MM.1S (cell line): ENCODE results near the gene WEE2.

Experiments
- DNase-seq: peaks from one replicate; pipeline ENCODE4 v3.0.0-alpha.2; 2015
- H2AFZ ChIP-seq: fragments of 300-600 bp; sonication (generic); 2 replicates; pipeline ENCODE4 v1.6.0; 2016; ENCODE audit warnings: antibody characterized with exemption, low read length
- H3F3A ChIP-seq: fragments of 300-600 bp; sonication (generic); 2 replicates; pipeline ENCODE4 v1.6.1; 2016; ENCODE audit warnings: mild to moderate bottlenecking, antibody characterized with exemption, low read length, moderate library complexity, mixed read lengths; ENCODE audit not compliant: insufficient read depth
- H3K27ac ChIP-seq: fragments of 300-600 bp; sonication (generic); 2 replicates; pipeline ENCODE4 v1.5.1; 2016; ENCODE audit warnings: mild to moderate bottlenecking, low read length
- H3K27me3 ChIP-seq: fragments of 300-600 bp; sonication (generic); replicated peaks from 2 replicates; pipeline ENCODE4 v1.6.0; 2016; ENCODE audit warnings: low read length; ENCODE audit not compliant: insufficient read depth
- H3K36me3 ChIP-seq: fragments of 300-600 bp; sonication (generic); replicated peaks from 2 replicates; pipeline ENCODE4 v1.6.1; 2016; ENCODE audit warnings: mild to moderate bottlenecking, low read length, mixed read lengths; ENCODE audit not compliant: insufficient read depth
- H3K4me1 ChIP-seq: fragments of 300-600 bp; sonication (generic); 2 replicates; pipeline ENCODE4 v1.6.1; 2016; ENCODE audit warnings: low read length, mixed read lengths
- H3K4me2 ChIP-seq: fragments of 300-600 bp; sonication (generic); 2 replicates; pipeline ENCODE4 v1.6.0; 2016; ENCODE audit warnings: low read depth, low read length
- H3K4me3 ChIP-seq: fragments of 300-600 bp; sonication (generic); 2 replicates; pipeline ENCODE4 v1.5.1; 2016; ENCODE audit warnings: low read length, mixed read lengths
- H3K79me2 ChIP-seq: fragments of 300-600 bp; sonication (generic); 2 replicates; pipeline ENCODE4 v1.6.1; 2016; ENCODE audit warnings: mixed run types, low read length, mixed read lengths
- H3K9ac ChIP-seq: fragments of 300-600 bp; sonication (generic); 2 replicates; pipeline ENCODE4 v1.6.1; 2016; ENCODE audit warnings: low read length, mixed read lengths
- H3K9me2 ChIP-seq: fragments of 300-600 bp; sonication (generic); replicated peaks from 2 replicates; pipeline ENCODE4 v1.6.1; 2016; ENCODE audit warnings: mild to moderate bottlenecking, low read length, mixed read lengths; ENCODE audit not compliant: insufficient read depth
- H3K9me3 ChIP-seq: fragments of 300-600 bp; sonication (generic); replicated peaks from 2 replicates; pipeline ENCODE4 v1.6.1; 2016; ENCODE audit warnings: mild to moderate bottlenecking, low read length, mixed read lengths; ENCODE audit not compliant: insufficient read depth
- H4K20me1 ChIP-seq: fragments of 300-600 bp; sonication (generic); 2 replicates; pipeline ENCODE4 v1.6.1; 2016; ENCODE audit warnings: mild to moderate bottlenecking, low read length, moderate library complexity, mixed read lengths; ENCODE audit not compliant: insufficient read depth
- EZH2 ChIP-seq: fragments of 300-600 bp; sonication (generic); optimal IDR thresholded peaks from 2 replicates; pipeline ENCODE3; 2017; ENCODE audit warnings: low read depth, mild to moderate bottlenecking, antibody characterized with exemption, low read length, mixed read lengths
- EZH2phosphoT487 ChIP-seq: fragments of 300-600 bp; sonication (generic); IDR thresholded peaks from 2 replicates; pipeline ENCODE4 v1.6.1; 2018; ENCODE audit warnings: antibody characterized with exemption, low read length
- TF ChIP-seq, protein P1 (sequence below): fragments of 300-600 bp; sonication (generic); IDR thresholded peaks from 2 replicates; pipeline ENCODE4 v1.5.1; 2016; ENCODE audit warnings: antibody characterized with exemption, low read length, mixed read lengths

Gene WEE2

DNA sequence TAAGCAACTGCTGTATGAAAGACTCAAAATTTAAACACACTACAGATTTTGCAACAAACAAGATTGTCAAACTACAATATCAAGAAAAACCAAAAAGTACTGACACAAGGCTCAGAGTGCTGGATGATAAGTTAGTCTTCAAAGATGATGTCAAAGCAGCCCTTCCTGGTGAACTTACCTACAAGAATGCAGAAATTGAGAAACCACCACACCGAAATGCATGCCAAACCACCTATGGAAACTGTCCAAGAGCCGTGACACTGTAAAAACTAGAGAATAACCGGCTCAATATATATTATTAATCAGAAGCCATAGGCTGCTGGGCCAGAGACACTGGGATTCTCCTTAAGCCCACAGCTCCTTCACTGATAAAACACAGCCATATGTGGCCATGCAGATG, 31.5 kb upstream of the WEE2 start:
- no peaks in the 10 kb centered on the region for H3K4me1 ChIP-seq
- no peaks in the 10 kb centered on the region for H4K20me1 ChIP-seq
- no peaks in the 10 kb centered on the region for H3K9me2 ChIP-seq
- no peaks in the 10 kb centered on the region for H3K79me2 ChIP-seq
- no peaks in the 10 kb centered on the region for H3K36me3 ChIP-seq
- H3K9me3 ChIP-seq = no peaks in the 10 kb centered on the region
- DNase-seq = no peak
- H3K9ac ChIP-seq = no peak overlapping the region
- H3K27ac ChIP-seq = no peak overlapping the region
- H3K27me3 ChIP-seq = no peaks in the 10 kb centered on the region
- no peak overlapping the region for H2AFZ ChIP-seq
- no peak overlapping the region for H3K4me2 ChIP-seq
- H3K4me3 ChIP-seq = no peak overlapping the region
- no peaks in the 10 kb centered on the region for H3F3A ChIP-seq
- TF ChIP-seq, protein P1, sequence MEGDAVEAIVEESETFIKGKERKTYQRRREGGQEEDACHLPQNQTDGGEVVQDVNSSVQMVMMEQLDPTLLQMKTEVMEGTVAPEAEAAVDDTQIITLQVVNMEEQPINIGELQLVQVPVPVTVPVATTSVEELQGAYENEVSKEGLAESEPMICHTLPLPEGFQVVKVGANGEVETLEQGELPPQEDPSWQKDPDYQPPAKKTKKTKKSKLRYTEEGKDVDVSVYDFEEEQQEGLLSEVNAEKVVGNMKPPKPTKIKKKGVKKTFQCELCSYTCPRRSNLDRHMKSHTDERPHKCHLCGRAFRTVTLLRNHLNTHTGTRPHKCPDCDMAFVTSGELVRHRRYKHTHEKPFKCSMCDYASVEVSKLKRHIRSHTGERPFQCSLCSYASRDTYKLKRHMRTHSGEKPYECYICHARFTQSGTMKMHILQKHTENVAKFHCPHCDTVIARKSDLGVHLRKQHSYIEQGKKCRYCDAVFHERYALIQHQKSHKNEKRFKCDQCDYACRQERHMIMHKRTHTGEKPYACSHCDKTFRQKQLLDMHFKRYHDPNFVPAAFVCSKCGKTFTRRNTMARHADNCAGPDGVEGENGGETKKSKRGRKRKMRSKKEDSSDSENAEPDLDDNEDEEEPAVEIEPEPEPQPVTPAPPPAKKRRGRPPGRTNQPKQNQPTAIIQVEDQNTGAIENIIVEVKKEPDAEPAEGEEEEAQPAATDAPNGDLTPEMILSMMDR = no peak
- no peak for TF ChIP-seq EZH2phosphoT487
- TF ChIP-seq EZH2 = no peak

DNA sequence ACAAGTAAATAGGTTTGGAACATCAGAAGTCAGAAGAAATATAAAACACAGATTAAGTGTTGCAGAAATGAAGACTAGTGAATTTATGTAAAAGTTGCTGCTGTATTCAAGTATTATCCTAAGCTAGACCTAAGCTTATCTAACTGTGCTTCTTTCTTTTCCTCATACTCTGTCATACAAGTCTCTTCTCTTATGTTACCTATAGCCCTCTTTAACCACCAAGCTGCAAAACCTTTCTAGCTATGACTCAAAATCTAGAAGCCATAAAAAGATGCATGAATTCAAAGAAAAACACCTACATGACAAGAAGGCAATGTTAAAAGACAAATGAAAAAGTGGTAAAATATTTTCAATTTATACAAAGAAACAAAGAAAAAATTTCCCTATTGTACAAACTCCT, 29.1 kb upstream of the WEE2 start:
- H3K4me2 ChIP-seq = no peak overlapping the region
- no peak overlapping the region for H3K4me3 ChIP-seq
- H3K4me1 ChIP-seq = no peaks in the 10 kb centered on the region
- no peak for DNase-seq
- no peaks in the 10 kb centered on the region for H3K9me2 ChIP-seq
- H3K36me3 ChIP-seq = no peaks in the 10 kb centered on the region
- H3F3A ChIP-seq = no peaks in the 10 kb centered on the region
- H2AFZ ChIP-seq = no peak overlapping the region
- no peaks in the 10 kb centered on the region for H3K27me3 ChIP-seq
- no peaks in the 10 kb centered on the region for H3K79me2 ChIP-seq
- no peaks in the 10 kb centered on the region for H3K9me3 ChIP-seq
- H3K27ac ChIP-seq = no peak overlapping the region
- no peak for TF ChIP-seq EZH2phosphoT487
- TF ChIP-seq, protein P1 = no peak
- no peak for TF ChIP-seq EZH2
- H4K20me1 ChIP-seq = no peaks in the 10 kb centered on the region
- H3K9ac ChIP-seq = no peak overlapping the region

DNA sequence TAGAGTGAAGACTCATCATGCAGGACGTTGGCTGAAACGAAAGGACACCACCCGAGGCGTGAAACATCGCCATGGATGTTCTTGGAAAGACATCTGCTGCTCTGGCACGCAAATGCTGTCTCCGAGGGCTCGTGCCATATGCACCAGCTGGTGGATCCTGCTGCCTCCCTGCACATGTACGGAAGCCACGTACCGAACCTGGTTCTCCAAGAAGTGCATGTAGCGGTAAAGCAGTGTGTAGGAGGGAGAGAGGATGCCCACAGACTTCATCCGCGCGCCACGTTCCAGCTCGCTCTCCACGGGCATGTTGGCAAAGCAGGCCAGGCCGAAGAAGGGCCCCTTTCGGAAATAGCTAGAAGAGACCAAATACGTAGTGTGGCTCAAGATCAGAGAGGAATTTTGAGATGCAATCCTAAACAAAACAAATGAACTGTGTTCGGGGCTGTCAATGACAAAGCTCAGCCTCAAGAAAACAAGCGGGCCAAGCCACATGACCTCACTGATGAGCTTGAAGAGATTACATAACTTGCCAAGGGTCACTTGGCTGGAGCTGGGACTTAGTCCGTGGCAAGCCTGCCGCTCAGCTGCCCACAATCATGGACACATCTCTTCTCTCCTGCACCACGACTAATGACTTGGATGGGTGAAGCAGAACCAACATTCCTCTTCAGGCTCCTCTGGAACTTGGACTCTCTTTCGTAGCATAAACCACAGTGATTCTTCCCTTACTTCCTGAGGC, 22.7 kb upstream of the WEE2 start:
- H4K20me1 ChIP-seq = no peaks in the 10 kb centered on the region
- H3K36me3 ChIP-seq = no peaks in the 10 kb centered on the region
- no peaks in the 10 kb centered on the region for H3K9me3 ChIP-seq
- no peaks in the 10 kb centered on the region for H3F3A ChIP-seq
- TF ChIP-seq EZH2 (no peak), EZH2phosphoT487 (no peak)
- TF ChIP-seq, protein P1 = no peak
- no peak overlapping the region for H3K4me2 ChIP-seq
- H2AFZ ChIP-seq = no peak overlapping the region
- H3K9ac ChIP-seq = no peak overlapping the region
- no peaks in the 10 kb centered on the region for H3K9me2 ChIP-seq
- DNase-seq = no peak
- no peaks in the 10 kb centered on the region for H3K79me2 ChIP-seq
- no peak overlapping the region for H3K4me3 ChIP-seq
- H3K27ac ChIP-seq = no peak overlapping the region
- H3K27me3 ChIP-seq = no peaks in the 10 kb centered on the region
- no peaks in the 10 kb centered on the region for H3K4me1 ChIP-seq
